ENCODE data around the gene WNT3A. TPM values are rescaled to one million over a fixed set of nuclear protein-coding genes. Genes with fewer than 3 reads are reported as not detected.

WNT3A gene
- polyA plus RNA-seq, 3 donors = 0.12 to 0.23 (median 0.22) TPM

GRCh38 chr1:228084325-228084724 lies 77.5 kb downstream of the WNT3A start:
- no peak for DNase-seq

GRCh38 chr1:228084797-228085196 lies 78.0 kb downstream of the WNT3A start:
- no peak for DNase-seq

GRCh38 chr1:228085287-228085951 lies 78.6 kb downstream of the WNT3A start:
- DNase-seq = no peak

- DNase-seq = no peak
Observed at GRCh38 chr1:228087771-228088251, 81.0 kb downstream of the WNT3A start.

- no peak for DNase-seq
Observed at GRCh38 chr1:228088586-228089498, 82.0 kb downstream of the WNT3A start.

- no peak for DNase-seq
Observed at GRCh38 chr1:228089519-228090380, 83.0 kb downstream of the WNT3A start.

GRCh38 chr1:228090613-228091081 lies 83.8 kb downstream of the WNT3A start:
- DNase-seq = no peak

- no peak for DNase-seq
Observed at GRCh38 chr1:228091084-228091483, 84.3 kb downstream of the WNT3A start.

- DNase-seq = no peak
Observed at GRCh38 chr1:228092342-228093049, 85.7 kb downstream of the WNT3A start.

- DNase-seq = no peak
Observed at GRCh38 chr1:228093050-228093906, 86.5 kb downstream of the WNT3A start.

- no peak for DNase-seq
Observed at GRCh38 chr1:228094432-228095016, 87.7 kb downstream of the WNT3A start.

- no peak for DNase-seq
Observed at GRCh38 chr1:228095161-228095560, 88.4 kb downstream of the WNT3A start.

- no peak for DNase-seq
Observed at GRCh38 chr1:228095938-228096337, 89.1 kb downstream of the WNT3A start.

- DNase-seq = no peak
Observed at GRCh38 chr1:228096416-228097332, 89.9 kb downstream of the WNT3A start.

GRCh38 chr1:228097333-228098081 lies 90.7 kb downstream of the WNT3A start:
- DNase-seq = no peak

- no peak for DNase-seq
Observed at GRCh38 chr1:228098323-228098931, 91.6 kb downstream of the WNT3A start.

GRCh38 chr1:228099331-228099732 lies 92.5 kb downstream of the WNT3A start:
- DNase-seq = no peak

Data from renal pelvis (tissue), 4 donors.